Left ventricle myocardium inferior (tissue), 1 donor: Measurements from ENCODE around the gene SRSF12. TPM values are rescaled to one million over a fixed set of nuclear protein-coding genes. Genes with fewer than 3 reads are reported as not detected.

Experiments
- DNase-seq: peaks from one replicate; pipeline ENCODE4 v3.0.0-alpha.2; 2020
- H3K27ac ChIP-seq: fragments of 200-600 bp; replicated peaks from 2 replicates; pipeline ENCODE4 v1.8.0; 2021
- H3K27me3 ChIP-seq: fragments of 200-600 bp; 2 replicates; pipeline ENCODE4 v1.8.0; 2021; ENCODE audit warnings: low read depth
- H3K36me3 ChIP-seq: fragments of 200-600 bp; 2 replicates; pipeline ENCODE4 v1.8.0; 2021
- H3K4me1 ChIP-seq: fragments of 200-600 bp; 2 replicates; pipeline ENCODE4 v1.8.0; 2021
- H3K4me3 ChIP-seq: fragments of 200-600 bp; 2 replicates; pipeline ENCODE4 v1.8.0; 2021; ENCODE audit warnings: mild to moderate bottlenecking, moderate library complexity
- H3K9me3 ChIP-seq: fragments of 200-600 bp; replicated peaks from 2 replicates; pipeline ENCODE4 v1.8.0; 2021
- CTCF ChIP-seq: fragments of 200-600 bp; IDR thresholded peaks from 2 replicates; pipeline ENCODE4 v1.8.0; 2021; ENCODE audit warnings: antibody characterized with exemption, mild to moderate bottlenecking, borderline replicate concordance
- intact Hi-C: fragments of 100-400 bp; cut with micrococcal nuclease; formaldehyde crosslinking; loops from one replicate; pipeline ENCODE4 v1.11.0; 2022
- total RNA-seq: library from RNA; stranded (reverse); fragmentation: NEBNext Ultra II Directional; extraction: Animal tissue kit (Norgen Biotek cat#: 25700); gene quantifications from one replicate; pipeline ENCODE4 v1.2.1, GENCODE V29; 2021
- donor health status: DM: no; HTN: yes; CAD: no; lungs with severe emphysema.

SRSF12 gene
- total RNA-seq, 1 donor from 2014 or later, result not detected

GRCh38 chr6:89059227-89059626 is 58.6 kb downstream of the SRSF12 start:
- intact Hi-C loops, result no loop called here
- Histone ChIP-seq H3K4me1 (no peaks in the 10 kb centered on the region), H3K36me3 (no peaks in the 10 kb centered on the region), H3K9me3 (no peaks in the 10 kb centered on the region), H3K4me3 (no peak overlapping the region), H3K27ac (no peak overlapping the region), H3K27me3 (no peaks in the 10 kb centered on the region)
- DNase-seq, result no peak
- TF ChIP-seq CTCF, result no peak

GRCh38 chr6:89058627-89059026 is 59.2 kb downstream of the SRSF12 start:
- Histone ChIP-seq H3K27ac (no peak overlapping the region), H3K4me1 (no peaks in the 10 kb centered on the region), H3K36me3 (no peaks in the 10 kb centered on the region), H3K4me3 (no peak overlapping the region), H3K27me3 (no peaks in the 10 kb centered on the region), H3K9me3 (no peaks in the 10 kb centered on the region)
- intact Hi-C loops, result no loop called here
- DNase-seq, result no peak
- no peak for TF ChIP-seq CTCF

DNA sequence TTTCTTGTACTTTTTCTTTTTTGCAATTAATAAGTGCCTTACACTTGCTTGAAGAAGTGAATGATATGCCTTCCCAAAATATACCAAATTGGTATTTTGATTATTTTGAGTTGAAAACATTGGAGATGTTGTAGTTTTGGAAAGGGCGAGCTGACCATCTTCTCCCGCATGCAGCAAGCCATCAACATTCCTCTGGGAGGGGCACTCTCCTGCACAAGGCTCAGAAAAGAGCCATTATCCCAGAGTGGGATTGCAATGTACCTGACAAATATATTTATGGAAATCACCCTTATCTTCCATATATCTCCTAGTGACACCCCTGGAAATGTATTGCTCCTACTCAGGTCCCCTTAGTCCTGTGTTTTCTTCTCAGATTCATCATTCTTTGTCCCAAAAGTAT is 60.1 kb downstream of the SRSF12 start:
- intact Hi-C loops, result no loop called here
- H3K9me3 ChIP-seq, result no peaks in the 10 kb centered on the region
- TF ChIP-seq CTCF, result no peak
- no peak overlapping the region for H3K27ac ChIP-seq
- H3K4me1 ChIP-seq, result no peaks in the 10 kb centered on the region
- H3K36me3 ChIP-seq, result no peaks in the 10 kb centered on the region
- no peak overlapping the region for H3K4me3 ChIP-seq
- H3K27me3 ChIP-seq, result no peaks in the 10 kb centered on the region
- no peak for DNase-seq

- no peak for TF ChIP-seq CTCF
- no peak overlapping the region for H3K27ac ChIP-seq
- intact Hi-C loops, result no loop called here
Observed at GRCh38 chr6:89054208-89054607, 63.7 kb downstream of the SRSF12 start.

GRCh38 chr6:89051676-89052075 is 66.2 kb downstream of the SRSF12 start:
- intact Hi-C loops, result no loop called here
- TF ChIP-seq CTCF, result no peak
- Histone ChIP-seq H3K4me1 (peaks cover 24% of the 10 kb centered on the region), H3K9me3 (no peaks in the 10 kb centered on the region), H3K4me3 (no peak overlapping the region), H3K36me3 (no peaks in the 10 kb centered on the region), H3K27me3 (no peaks in the 10 kb centered on the region), H3K27ac (no peak overlapping the region)
- DNase-seq, result no peak

More at GRCh38 chr6:89054208-89054607, 63.7 kb downstream of the SRSF12 start:
- Histone ChIP-seq H3K4me3 (no peak overlapping the region), H3K4me1 (peaks cover 19% of the 10 kb centered on the region), H3K27me3 (no peaks in the 10 kb centered on the region), H3K36me3 (no peaks in the 10 kb centered on the region), H3K9me3 (no peaks in the 10 kb centered on the region)
- no peak for DNase-seq

DNA sequence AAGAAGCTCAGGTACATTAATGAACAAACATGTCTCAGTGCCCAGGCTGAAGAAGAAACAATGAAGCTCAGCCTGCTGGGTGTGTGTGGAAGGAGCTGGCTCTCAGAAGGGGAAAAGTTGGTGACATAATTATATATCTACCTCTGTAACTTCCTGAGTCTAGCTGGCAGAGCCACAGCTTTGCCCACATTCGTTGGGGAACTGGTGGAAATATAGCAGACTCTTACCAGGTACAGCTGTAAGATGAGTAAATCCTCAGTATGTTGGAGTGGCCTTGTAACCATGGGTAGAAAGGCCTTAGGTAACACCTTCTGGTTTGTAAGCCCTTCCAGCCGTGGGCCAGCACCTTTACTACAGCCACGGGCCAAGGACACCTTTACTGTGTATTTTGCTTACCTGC is 67.2 kb downstream of the SRSF12 start:
- H3K4me3 ChIP-seq, result no peak overlapping the region
- no peak for DNase-seq
- H3K4me1 ChIP-seq, result peaks cover 24% of the 10 kb centered on the region
- no peaks in the 10 kb centered on the region for H3K27me3 ChIP-seq
- intact Hi-C loops, result no loop called here
- no peak overlapping the region for H3K27ac ChIP-seq
- no peaks in the 10 kb centered on the region for H3K36me3 ChIP-seq
- H3K9me3 ChIP-seq, result no peaks in the 10 kb centered on the region
- no peak for TF ChIP-seq CTCF
